DND-41 (cell line): ENCODE data around the gene DNAAF5.

Experiments
- CTCF ChIP-seq: IDR thresholded peaks from 2 replicates; pipeline ENCODE4 v1.5.1; 2012; ENCODE audit warnings: borderline replicate concordance, low read length, moderate library complexity, mild to moderate bottlenecking; ENCODE audit not compliant: poor library complexity, severe bottlenecking; ENCODE audit errors: extremely low read depth
- EZH2 ChIP-seq: IDR thresholded peaks from 3 replicates; pipeline ENCODE4 v1.6.1; 2012; ENCODE audit warnings: borderline replicate concordance, low read depth, mild to moderate bottlenecking, moderate library complexity, low read length, inconsistent platforms; ENCODE audit not compliant: severe bottlenecking

- TF ChIP-seq CTCF, result no peak
- no peak for TF ChIP-seq EZH2
Observed at GRCh38 chr7:696426-696811, 30.1 kb upstream of the DNAAF5 start.
